Right lobe of liver (tissue), 4 donors: Measurements from ENCODE around the gene SLC39A7.

Experiments
- CTCF ChIP-seq, 4 donors: fragments of 200-600 bp in 3 of 4; fragments of 450-650 bp in 1 of 4; IDR thresholded peaks; one replicate each; pipeline versions ENCODE4 v1.5.1 to v1.8.0; 2016 to 2022; ENCODE audit warnings: antibody characterized with exemption in 4 of 4, mild to moderate bottlenecking in 2 of 4
- POLR2A ChIP-seq: fragments of 450-650 bp; IDR thresholded peaks from one replicate; pipeline ENCODE4 v1.6.1; 2017; ENCODE audit warnings: antibody characterized with exemption, mild to moderate bottlenecking
- donor health status: DM: no; HTN: no; CAD: no.
- donor health status: DM: no; HTN: no; CAD: no.
- donor health status: DM: no; HTN: yes; CAD: no.

GRCh38 chr6:33216117-33216649 is 15.5 kb downstream of the SLC39A7 start:
- TF ChIP-seq CTCF (IDR thresholded peaks at IDR 0.05) (no peak), POLR2A (no peak)
